SK-N-SH (cell line): ENCODE results near the gene NEGR1. TPM values are rescaled to one million over a fixed set of nuclear protein-coding genes. Genes with fewer than 3 reads are reported as not detected.

Experiments used
- CTCF ChIA-PET: fragments of 300-600, 350-600 bp; formaldehyde crosslinking; extraction: SDS; loops from one replicate; lab custom pipeline; 2021; lab: Yijun Ruan, JAX
- POLR2A ChIA-PET: fragments of 350-600 bp; sonication (Branson Sonifier 250); formaldehyde crosslinking; extraction: SDS; loops from one replicate; lab custom pipeline; 2020; ENCODE audit warnings: antibody characterized with exemption, inconsistent platforms; lab: Yijun Ruan, JAX
- DNase-seq: peaks from one replicate; pipeline ENCODE4 v3.0.0; 2012
- H2AFZ ChIP-seq: fragments of 200-600 bp; sonication (generic); 2 replicates; pipeline ENCODE4 v1.8.1; 2016; ENCODE audit warnings: antibody characterized with exemption, mild to moderate bottlenecking, low read depth
- H3F3A ChIP-seq: fragments of 200-600 bp; sonication (generic); replicated peaks from 2 replicates; pipeline ENCODE3; 2016; ENCODE audit warnings: antibody characterized with exemption, mild to moderate bottlenecking; ENCODE audit not compliant: insufficient read depth
- H3K27ac ChIP-seq, 2 experiments: fragments of 200-500 bp in 1 of 2; fragments of 200-600 bp in 1 of 2; sonication (Bioruptor generic) in 1 of 2; sonication (generic), shearing (Covaris generic) in 1 of 2; 2 replicates each; pipeline versions ENCODE4 v1.5.1 to v1.6.1; 2014 to 2016; ENCODE audit warnings: low read depth in 2 of 2, inconsistent platforms in 1 of 2, low read length in 1 of 2, mild to moderate bottlenecking in 1 of 2, mixed read lengths in 1 of 2
- H3K27me3 ChIP-seq: fragments of 200-600 bp; sonication (generic), shearing (Covaris generic); 2 replicates; pipeline ENCODE4 v1.6.1; 2016; ENCODE audit warnings: mixed run types; ENCODE audit not compliant: insufficient read depth
- H3K36me3 ChIP-seq, 2 experiments: fragments of 200-500 bp in 1 of 2; fragments of 200-600 bp in 1 of 2; sonication (Bioruptor generic) in 1 of 2; sonication (generic) in 1 of 2; replicated peaks in 1 of 2; 2 replicates each; pipeline versions ENCODE3 to v1.5.1; 2014 to 2016; ENCODE audit warnings: low read length in 1 of 2, mild to moderate bottlenecking in 1 of 2; ENCODE audit not compliant: insufficient read depth in 2 of 2, control insufficient read depth in 1 of 2
- H3K4me1 ChIP-seq, 2 experiments: fragments of 200-500 bp in 1 of 2; fragments of 200-600 bp in 1 of 2; sonication (Bioruptor generic) in 1 of 2; sonication (generic), shearing (Covaris generic) in 1 of 2; 2 replicates each; pipeline versions ENCODE4 v1.5.1 to v1.6.1; 2014 to 2016; ENCODE audit warnings: low read depth in 1 of 2, low read length in 1 of 2, mixed run types in 1 of 2; ENCODE audit not compliant: insufficient read depth in 2 of 2, control insufficient read depth in 1 of 2
- H3K4me2 ChIP-seq: fragments of 200-600 bp; sonication (generic), shearing (Covaris generic); 2 replicates; pipeline ENCODE4 v1.6.1; 2017; ENCODE audit warnings: mixed run types
- H3K4me3 ChIP-seq, 2 experiments: fragments of 200-500 bp in 1 of 2; fragments of 200-600 bp in 1 of 2; sonication (Bioruptor generic) in 1 of 2; sonication (generic), shearing (Covaris generic) in 1 of 2; 2 replicates each; pipeline versions ENCODE4 v1.5.1 to v1.8.1; 2014 to 2016; ENCODE audit warnings: low read depth in 2 of 2, inconsistent platforms in 1 of 2, low read length in 1 of 2, mild to moderate bottlenecking in 1 of 2, mixed read lengths in 1 of 2, moderate library complexity in 1 of 2
- H3K79me2 ChIP-seq: fragments of 200-600 bp; sonication (generic); 2 replicates; pipeline ENCODE4 v1.8.1; 2017; ENCODE audit warnings: mild to moderate bottlenecking; ENCODE audit not compliant: insufficient read depth
- H3K9ac ChIP-seq: fragments of 200-600 bp; sonication (generic); 2 replicates; pipeline ENCODE4 v1.6.1; 2017; ENCODE audit warnings: mixed run types
- H3K9me2 ChIP-seq: fragments of 200-600 bp; sonication (generic); 2 replicates; pipeline ENCODE4 v1.6.1; 2017; ENCODE audit warnings: mixed run types
- H3K9me3 ChIP-seq: fragments of 200-600 bp; sonication (generic); 2 replicates; pipeline ENCODE4 v1.6.1; 2017; ENCODE audit warnings: mixed run types, mild to moderate bottlenecking, moderate library complexity
- H4K20me1 ChIP-seq: fragments of 200-600 bp; sonication (generic); 2 replicates; pipeline ENCODE4 v1.6.1; 2017; ENCODE audit warnings: mild to moderate bottlenecking, mixed run types; ENCODE audit not compliant: insufficient read depth
- CTCF ChIP-seq: fragments of 200-600 bp; sonication (generic); IDR thresholded peaks from 2 replicates; pipeline ENCODE4 v1.6.1; 2017; ENCODE audit warnings: antibody characterized with exemption, mild to moderate bottlenecking, moderate library complexity
- ELF1 ChIP-seq: IDR thresholded peaks from 2 replicates; pipeline ENCODE4 v1.4.0; 2012
- FOSL2 ChIP-seq: IDR thresholded peaks from 2 replicates; pipeline ENCODE4 v1.4.0; 2012; ENCODE audit warnings: low read depth, mild to moderate bottlenecking, moderate library complexity, borderline replicate concordance
- FOXJ3 ChIP-seq: sonication (generic); formaldehyde crosslinking; IDR thresholded peaks from 2 replicates; pipeline ENCODE4 v1.5.1; 2020; ENCODE audit warnings: mild to moderate bottlenecking, missing genetic modification reagents
- FOXM1 ChIP-seq: IDR thresholded peaks from 2 replicates; pipeline ENCODE4 v1.4.0; 2012; ENCODE audit warnings: low read depth, mild to moderate bottlenecking
- GATA2 ChIP-seq: sonication (generic); formaldehyde crosslinking; IDR thresholded peaks from 2 replicates; pipeline ENCODE4 v1.5.0; 2020; ENCODE audit warnings: mild to moderate bottlenecking, missing genetic modification reagents
- JUND ChIP-seq: IDR thresholded peaks from 2 replicates; pipeline ENCODE4 v1.4.0; 2012
- MAX ChIP-seq: IDR thresholded peaks from 2 replicates; pipeline ENCODE4 v1.4.0; 2012; ENCODE audit warnings: low read depth
- MEF2A ChIP-seq: IDR thresholded peaks from 2 replicates; pipeline ENCODE4 v1.4.0; 2012; ENCODE audit warnings: low read depth, borderline replicate concordance
- MXI1 ChIP-seq: IDR thresholded peaks from 2 replicates; pipeline ENCODE4 v1.6.1; 2012; ENCODE audit warnings: mild to moderate bottlenecking, low read depth, low read length, improper control_type of control experiment
- NFIC ChIP-seq: IDR thresholded peaks from 2 replicates; pipeline ENCODE4 v1.4.0; 2012; ENCODE audit warnings: borderline replicate concordance
- PBX3 ChIP-seq: IDR thresholded peaks from 2 replicates; pipeline ENCODE4; 2012
- RAD21 ChIP-seq: IDR thresholded peaks from 2 replicates; pipeline ENCODE4 v1.6.1; 2012; ENCODE audit warnings: mild to moderate bottlenecking, low read length
- RCOR1 ChIP-seq: fragments of 150-350 bp; IDR thresholded peaks from 2 replicates; pipeline ENCODE4 v1.6.1; 2017; ENCODE audit warnings: antibody characterized with exemption, low read length
- REST ChIP-seq: IDR thresholded peaks from 2 replicates; pipeline ENCODE4 v1.6.1; 2012; ENCODE audit warnings: mild to moderate bottlenecking, low read depth, low read length, moderate library complexity
- RFX5 ChIP-seq: IDR thresholded peaks from 2 replicates; pipeline ENCODE4 v1.6.1; 2012; ENCODE audit warnings: mild to moderate bottlenecking, improper control_type of control experiment, low read length
- RXRA ChIP-seq: IDR thresholded peaks from 2 replicates; pipeline ENCODE4 v1.4.0; 2012; ENCODE audit warnings: low read depth, mild to moderate bottlenecking, borderline replicate concordance
- SIN3A ChIP-seq: IDR thresholded peaks from 2 replicates; pipeline ENCODE4 v1.6.1; 2012; ENCODE audit warnings: low read depth, mild to moderate bottlenecking, low read length, moderate library complexity, borderline replicate concordance
- TAF1 ChIP-seq: IDR thresholded peaks from 2 replicates; pipeline ENCODE4 v1.6.1; 2012; ENCODE audit warnings: low read depth, mild to moderate bottlenecking, low read length, moderate library complexity, borderline replicate concordance
- TCF12 ChIP-seq: IDR thresholded peaks from 2 replicates; pipeline ENCODE4 v1.4.0; 2012
- TEAD4 ChIP-seq: IDR thresholded peaks from 2 replicates; pipeline ENCODE4 v1.4.0; 2012; ENCODE audit warnings: mild to moderate bottlenecking, borderline replicate concordance; ENCODE audit not compliant: insufficient read depth
- USF1 ChIP-seq: IDR thresholded peaks from 2 replicates; pipeline ENCODE4 v1.4.0; 2012; ENCODE audit warnings: low read depth, borderline replicate concordance
- YY1 ChIP-seq: IDR thresholded peaks from 2 replicates; pipeline ENCODE4 v1.4.0; 2012; ENCODE audit warnings: low read depth, mild to moderate bottlenecking
- WGBS: methylation state at CpG from one replicate; pipeline ENCODE4 v1.1.6; 2017; ENCODE audit warnings: low lambda C conversion rate; 5-methylcytosine and 5-hydroxymethylcytosine counted together
- polyA plus RNA-seq, 3 experiments: library from polyadenylated mRNA; depleted of rRNA; stranded (reverse); fragments of >200 nt; gene quantifications; 2 replicates each; pipeline ENCODE4 v1.2.3, GENCODE V29; 2012

Gene NEGR1
- polyA plus RNA-seq, 1 of the 3 experiments (the other 2 are of a cell fraction), result 0.21 TPM

GRCh38 chr1:71635568-71635967 is 646.8 kb downstream of the NEGR1 start:
- H3K36me3 ChIP-seq, result no peaks in the 10 kb centered on the region
- no peak overlapping the region for H2AFZ ChIP-seq
- H3K27me3 ChIP-seq, result no peaks in the 10 kb centered on the region
- no peak for TF ChIP-seq CTCF
- no peak for TF ChIP-seq TCF12
- TF ChIP-seq PBX3, result no peak
- TF ChIP-seq FOXJ3 (CRISPR knock-in tag), result no peak
- TF ChIP-seq SIN3A, result no peak
- TF ChIP-seq MXI1, result no peak
- TF ChIP-seq JUND, result no peak
- TF ChIP-seq RXRA, result no peak
- TF ChIP-seq YY1, result no peak
- no peak for TF ChIP-seq MEF2A
- no peak for TF ChIP-seq TAF1
- no peak for TF ChIP-seq RCOR1
- no peak for TF ChIP-seq USF1
- no peak for TF ChIP-seq RAD21
- H3K27ac ChIP-seq, result no peak overlapping the region
- H4K20me1 ChIP-seq, result no peaks in the 10 kb centered on the region
- 35% methylated on average over 2 of the region's 2 CpGs for WGBS
- H3K9me3 ChIP-seq, result no peaks in the 10 kb centered on the region
- H3K9me2 ChIP-seq, result no peaks in the 10 kb centered on the region
- H3K4me1 ChIP-seq, result no peaks in the 10 kb centered on the region
- no peaks in the 10 kb centered on the region for H3F3A ChIP-seq
- H3K4me3 ChIP-seq, result no peak overlapping the region
- CTCF ChIA-PET, result no interaction called here
- no peaks in the 10 kb centered on the region for H3K79me2 ChIP-seq
- POLR2A ChIA-PET, result no interaction called here
- no peak for DNase-seq
- H3K4me2 ChIP-seq, result no peak overlapping the region
- no peak overlapping the region for H3K9ac ChIP-seq

GRCh38 chr1:71634159-71634558 is 648.2 kb downstream of the NEGR1 start:
- POLR2A ChIA-PET, result no interaction called here
- Histone ChIP-seq H3K4me2 (no peak overlapping the region), H3K79me2 (no peaks in the 10 kb centered on the region), H3F3A (no peaks in the 10 kb centered on the region), H3K27ac (no peak overlapping the region), H3K27me3 (no peaks in the 10 kb centered on the region), H3K9ac (no peak overlapping the region), H3K9me3 (no peaks in the 10 kb centered on the region), H2AFZ (no peak overlapping the region), H4K20me1 (no peaks in the 10 kb centered on the region), H3K9me2 (no peaks in the 10 kb centered on the region), H3K36me3 (no peaks in the 10 kb centered on the region), H3K4me3 (no peak overlapping the region), H3K4me1 (no peaks in the 10 kb centered on the region)
- CTCF ChIA-PET, result interaction anchor here (0.8 kb wide), 1 partner anchor 17 kb away, joined by 3 read pairs; no protein-coding TSS in a partner anchor
- no peak for DNase-seq
- TF ChIP-seq REST, result no peak
- no peak for TF ChIP-seq RXRA
- no peak for TF ChIP-seq TEAD4
- TF ChIP-seq RAD21, result no peak
- no peak for TF ChIP-seq YY1
- no peak for TF ChIP-seq MAX
- no peak for TF ChIP-seq RFX5
- no peak for TF ChIP-seq PBX3
- no peak for TF ChIP-seq ELF1
- TF ChIP-seq NFIC, result no peak
- no peak for TF ChIP-seq FOSL2
- TF ChIP-seq GATA2 (CRISPR knock-in tag), result no peak
- TF ChIP-seq FOXM1, result no peak
